Neural cell (in vitro differentiated cells): ENCODE results near the gene FOXE1. TPM values are rescaled to one million over a fixed set of nuclear protein-coding genes. Genes with fewer than 3 reads are reported as not detected.

Experiments
- H2AFZ ChIP-seq: fragments of 200-600, 300-800 bp; sonication (generic), shearing (Covaris generic); 2 replicates; pipeline ENCODE4 v1.6.0; 2014; ENCODE audit warnings: low read depth, mild to moderate bottlenecking, antibody characterized with exemption, low read length, moderate library complexity
- H3F3A ChIP-seq: fragments of 200-600 bp; shearing (Covaris generic); 2 replicates; pipeline ENCODE4 v1.6.1; 2016; ENCODE audit warnings: mild to moderate bottlenecking, moderate library complexity, mixed read lengths, antibody characterized with exemption, low read length; ENCODE audit not compliant: insufficient read depth, poor library complexity, severe bottlenecking
- H3K27ac ChIP-seq: fragments of 200-600, 300-800 bp; sonication (generic), shearing (Covaris generic); 2 replicates; pipeline ENCODE4 v1.5.1; 2014; ENCODE audit warnings: mild to moderate bottlenecking, low read length, moderate library complexity
- H3K27me3 ChIP-seq: fragments of 300-800, 200-600 bp; sonication (generic), shearing (Covaris generic); 2 replicates; pipeline ENCODE4 v1.6.0; 2014; ENCODE audit warnings: mild to moderate bottlenecking, low read depth, low read length, moderate library complexity; ENCODE audit not compliant: insufficient read depth
- H3K36me3 ChIP-seq: fragments of 300-800, 200-600 bp; sonication (generic), shearing (Covaris generic); 2 replicates; pipeline ENCODE4 v1.5.1; 2014; ENCODE audit warnings: mild to moderate bottlenecking, antibody characterized with exemption, low read length, moderate library complexity; ENCODE audit not compliant: insufficient read depth
- H3K4me2 ChIP-seq: fragments of 300-800, 200-600 bp; sonication (generic), shearing (Covaris generic); 2 replicates; pipeline ENCODE4 v1.6.0; 2014; ENCODE audit warnings: mild to moderate bottlenecking, low read length
- H3K4me3 ChIP-seq: fragments of 300-800, 200-600 bp; sonication (generic), shearing (Covaris generic); 2 replicates; pipeline ENCODE4 v1.5.1; 2014; ENCODE audit warnings: mild to moderate bottlenecking, low read length, moderate library complexity
- H3K79me2 ChIP-seq: fragments of 200-600 bp; shearing (Covaris generic); replicated peaks from 2 replicates; pipeline ENCODE4 v1.6.0; 2014; ENCODE audit warnings: mild to moderate bottlenecking, low read length, moderate library complexity; ENCODE audit not compliant: insufficient read depth
- H3K9ac ChIP-seq: fragments of 300-800, 200-600 bp; sonication (generic), shearing (Covaris generic); 2 replicates; pipeline ENCODE4 v1.6.1; 2016; ENCODE audit warnings: mild to moderate bottlenecking, low read length, mixed read lengths
- H3K9me2 ChIP-seq: fragments of 200-600 bp; shearing (Covaris generic); 2 replicates; pipeline ENCODE4 v1.6.1; 2016; ENCODE audit warnings: mild to moderate bottlenecking, low read length, mixed read lengths; ENCODE audit not compliant: insufficient read depth
- H3K9me3 ChIP-seq: fragments of 200-600, 300-800 bp; sonication (generic), shearing (Covaris generic); 2 replicates; pipeline ENCODE4 v1.6.1; 2016; ENCODE audit warnings: mild to moderate bottlenecking, mixed run types, low read length, moderate library complexity, mixed read lengths
- H4K20me1 ChIP-seq: fragments of 200-600 bp; shearing (Covaris generic); 2 replicates; pipeline ENCODE4 v1.6.1; 2016; ENCODE audit warnings: mild to moderate bottlenecking, mixed run types; ENCODE audit not compliant: insufficient read depth
- CTCF ChIP-seq: fragments of 450-650 bp; IDR thresholded peaks from 2 replicates; pipeline ENCODE4 v1.5.1; 2014; ENCODE audit warnings: antibody characterized with exemption, mild to moderate bottlenecking, moderate library complexity; ENCODE audit not compliant: poor library complexity, severe bottlenecking
- EP300 ChIP-seq: fragments of 450-650 bp; conservative IDR thresholded peaks from 2 replicates; pipeline ENCODE4 v1.6.1; 2014; ENCODE audit warnings: antibody characterized with exemption, mild to moderate bottlenecking, moderate library complexity; ENCODE audit not compliant: poor library complexity, severe bottlenecking
- EZH2 ChIP-seq: fragments of 200-600, 300-800 bp; shearing (Covaris generic), sonication (generic); IDR thresholded peaks from 2 replicates; pipeline ENCODE4 v1.6.1; 2014; ENCODE audit warnings: antibody characterized with exemption, low read length, borderline replicate concordance, mild to moderate bottlenecking; ENCODE audit not compliant: insufficient read depth, poor library complexity, severe bottlenecking
- MXI1 ChIP-seq: fragments of 450-650 bp; conservative IDR thresholded peaks from 2 replicates; pipeline ENCODE4 v1.6.1; 2014; ENCODE audit warnings: antibody characterized with exemption, mild to moderate bottlenecking; ENCODE audit not compliant: poor library complexity, severe bottlenecking
- POLR2AphosphoS5 ChIP-seq: IDR thresholded peaks from 2 replicates; pipeline ENCODE4 v1.6.1; 2012
- RAD21 ChIP-seq: fragments of 450-650 bp; conservative IDR thresholded peaks from 2 replicates; pipeline ENCODE4 v1.6.1; 2014; ENCODE audit warnings: antibody characterized with exemption, mild to moderate bottlenecking, moderate library complexity
- SMC3 ChIP-seq: fragments of 450-650 bp; conservative IDR thresholded peaks from 2 replicates; pipeline ENCODE4 v1.6.1; 2014; ENCODE audit warnings: antibody characterized with exemption, mild to moderate bottlenecking, moderate library complexity; ENCODE audit not compliant: poor library complexity
- TAF1 ChIP-seq: IDR thresholded peaks from 2 replicates; pipeline ENCODE4 v1.6.1; 2012; ENCODE audit warnings: low read depth
- polyA plus RNA-seq: library from polyadenylated mRNA; depleted of rRNA; stranded (reverse); fragments of >200 nt; gene quantifications from 2 replicates; pipeline ENCODE4 v1.2.3, GENCODE V29; 2014
- TF ChIP-seq, protein P1 (sequence below): IDR thresholded peaks from 2 replicates; pipeline ENCODE4 v1.6.1; 2012; ENCODE audit warnings: borderline replicate concordance

FOXE1 gene
- polyA plus RNA-seq, 1 donor from 2014 or later: not detected

- Histone ChIP-seq H4K20me1 (no peaks in the 10 kb centered on the region), H2AFZ (no peak overlapping the region), H3K9me3 (no peaks in the 10 kb centered on the region), H3F3A (no peaks in the 10 kb centered on the region), H3K9ac (no peak overlapping the region), H3K9me2 (no peaks in the 10 kb centered on the region), H3K27ac (no peak overlapping the region), H3K4me3 (no peak overlapping the region), H3K36me3 (no peaks in the 10 kb centered on the region), H3K27me3 (peaks cover 98% of the 10 kb centered on the region), H3K4me2 (no peak overlapping the region), H3K79me2 (no peaks in the 10 kb centered on the region)
- TF ChIP-seq CTCF: no peak
- TF ChIP-seq EP300: no peak
- TF ChIP-seq, protein P1, sequence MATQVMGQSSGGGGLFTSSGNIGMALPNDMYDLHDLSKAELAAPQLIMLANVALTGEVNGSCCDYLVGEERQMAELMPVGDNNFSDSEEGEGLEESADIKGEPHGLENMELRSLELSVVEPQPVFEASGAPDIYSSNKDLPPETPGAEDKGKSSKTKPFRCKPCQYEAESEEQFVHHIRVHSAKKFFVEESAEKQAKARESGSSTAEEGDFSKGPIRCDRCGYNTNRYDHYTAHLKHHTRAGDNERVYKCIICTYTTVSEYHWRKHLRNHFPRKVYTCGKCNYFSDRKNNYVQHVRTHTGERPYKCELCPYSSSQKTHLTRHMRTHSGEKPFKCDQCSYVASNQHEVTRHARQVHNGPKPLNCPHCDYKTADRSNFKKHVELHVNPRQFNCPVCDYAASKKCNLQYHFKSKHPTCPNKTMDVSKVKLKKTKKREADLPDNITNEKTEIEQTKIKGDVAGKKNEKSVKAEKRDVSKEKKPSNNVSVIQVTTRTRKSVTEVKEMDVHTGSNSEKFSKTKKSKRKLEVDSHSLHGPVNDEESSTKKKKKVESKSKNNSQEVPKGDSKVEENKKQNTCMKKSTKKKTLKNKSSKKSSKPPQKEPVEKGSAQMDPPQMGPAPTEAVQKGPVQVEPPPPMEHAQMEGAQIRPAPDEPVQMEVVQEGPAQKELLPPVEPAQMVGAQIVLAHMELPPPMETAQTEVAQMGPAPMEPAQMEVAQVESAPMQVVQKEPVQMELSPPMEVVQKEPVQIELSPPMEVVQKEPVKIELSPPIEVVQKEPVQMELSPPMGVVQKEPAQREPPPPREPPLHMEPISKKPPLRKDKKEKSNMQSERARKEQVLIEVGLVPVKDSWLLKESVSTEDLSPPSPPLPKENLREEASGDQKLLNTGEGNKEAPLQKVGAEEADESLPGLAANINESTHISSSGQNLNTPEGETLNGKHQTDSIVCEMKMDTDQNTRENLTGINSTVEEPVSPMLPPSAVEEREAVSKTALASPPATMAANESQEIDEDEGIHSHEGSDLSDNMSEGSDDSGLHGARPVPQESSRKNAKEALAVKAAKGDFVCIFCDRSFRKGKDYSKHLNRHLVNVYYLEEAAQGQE: no peak
- no peak for TF ChIP-seq SMC3
- no peak for TF ChIP-seq TAF1
- no peak for TF ChIP-seq POLR2AphosphoS5
- TF ChIP-seq EZH2: no peak
- no peak for TF ChIP-seq MXI1
- no peak for TF ChIP-seq RAD21
Observed at GRCh38 chr9:97855486-97855875, 2.5 kb downstream of the FOXE1 start.

- Histone ChIP-seq H3K4me2 (no peak overlapping the region), H3K36me3 (no peaks in the 10 kb centered on the region), H3K9ac (no peak overlapping the region), H3K9me3 (no peaks in the 10 kb centered on the region), H4K20me1 (no peaks in the 10 kb centered on the region), H3K27ac (no peak overlapping the region), H3F3A (no peaks in the 10 kb centered on the region), H3K27me3 (peaks cover 98% of the 10 kb centered on the region), H3K79me2 (no peaks in the 10 kb centered on the region), H2AFZ (no peak overlapping the region), H3K4me3 (no peak overlapping the region), H3K9me2 (no peaks in the 10 kb centered on the region)
- no peak for TF ChIP-seq CTCF
- TF ChIP-seq, protein P1: no peak
- TF ChIP-seq RAD21: no peak
- TF ChIP-seq EP300: no peak
- no peak for TF ChIP-seq TAF1
- TF ChIP-seq MXI1: no peak
- no peak for TF ChIP-seq EZH2
- no peak for TF ChIP-seq POLR2AphosphoS5
- TF ChIP-seq SMC3: no peak
Observed at GRCh38 chr9:97855899-97856298, 2.9 kb downstream of the FOXE1 start.
